ENCODE data around the gene ASIC2.

The ASIC2 gene

GRCh38 chr17:33316746-33317145 lies 23.7 kb upstream of the ASIC2 start:
- Histone ChIP-seq H3K36me3 (ENCODE audit: control insufficient read depth in 5 of 5, insufficient read depth in 5 of 5, low read length in 5 of 5) (no peaks in the 10 kb centered on the region), H3K27me3 (ENCODE audit: control insufficient read depth in 5 of 5, insufficient read depth in 4 of 5, low read length in 5 of 5) (peaks cover 0 to 4% (median 4%) of the 10 kb centered on the region in 5 donors), H3K4me1 (ENCODE audit: control insufficient read depth in 5 of 5, insufficient read depth in 5 of 5, low read length in 5 of 5) (no peaks in the 10 kb centered on the region), H3K4me3 (ENCODE audit: low read depth in 1 of 5, low read length in 5 of 5) (no peak overlapping the region), H3K9me3 (ENCODE audit: control insufficient read depth in 5 of 5, low read length in 5 of 5) (no peaks in the 10 kb centered on the region), H3K27ac (ENCODE audit: low read depth, low read length) (no peak overlapping the region), H3K9ac (ENCODE audit: low read length in 5 of 5) (no peak overlapping the region)

- Histone ChIP-seq H3K9me3 (ENCODE audit: control insufficient read depth in 5 of 5, low read length in 5 of 5) (no peaks in the 10 kb centered on the region), H3K4me1 (ENCODE audit: control insufficient read depth in 5 of 5, insufficient read depth in 5 of 5, low read length in 5 of 5) (no peaks in the 10 kb centered on the region), H3K9ac (ENCODE audit: low read length in 5 of 5) (no peak overlapping the region), H3K27ac (ENCODE audit: low read depth, low read length) (no peak overlapping the region), H3K4me3 (ENCODE audit: low read depth in 1 of 5, low read length in 5 of 5) (no peak overlapping the region), H3K27me3 (ENCODE audit: control insufficient read depth in 5 of 5, insufficient read depth in 4 of 5, low read length in 5 of 5) (peaks cover 0 to 5% (median 4%) of the 10 kb centered on the region in 5 donors), H3K36me3 (ENCODE audit: control insufficient read depth in 5 of 5, insufficient read depth in 5 of 5, low read length in 5 of 5) (no peaks in the 10 kb centered on the region)
Observed at GRCh38 chr17:33310296-33310695, 17.2 kb upstream of the ASIC2 start.

GRCh38 chr17:33303254-33303653 lies 10.2 kb upstream of the ASIC2 start:
- Histone ChIP-seq H3K36me3 (ENCODE audit: control insufficient read depth in 5 of 5, insufficient read depth in 5 of 5, low read length in 5 of 5) (no peaks in the 10 kb centered on the region), H3K9me3 (ENCODE audit: control insufficient read depth in 5 of 5, low read length in 5 of 5) (peaks cover 0 to 9% (median 4%) of the 10 kb centered on the region in 5 donors), H3K4me3 (ENCODE audit: low read depth in 1 of 5, low read length in 5 of 5) (no peak overlapping the region), H3K9ac (ENCODE audit: low read length in 5 of 5) (no peak overlapping the region), H3K27me3 (ENCODE audit: control insufficient read depth in 5 of 5, insufficient read depth in 4 of 5, low read length in 5 of 5) (peaks cover 0 to 6% (median 4%) of the 10 kb centered on the region in 5 donors), H3K4me1 (ENCODE audit: control insufficient read depth in 5 of 5, insufficient read depth in 5 of 5, low read length in 5 of 5) (no peaks in the 10 kb centered on the region), H3K27ac (ENCODE audit: low read depth, low read length) (no peak overlapping the region)

- Histone ChIP-seq H3K4me1 (ENCODE audit: control insufficient read depth in 5 of 5, insufficient read depth in 5 of 5, low read length in 5 of 5) (no peaks in the 10 kb centered on the region), H3K9me3 (ENCODE audit: control insufficient read depth in 5 of 5, low read length in 5 of 5) (peaks cover 0 to 9% (median 4%) of the 10 kb centered on the region in 5 donors), H3K9ac (ENCODE audit: low read length in 5 of 5) (no peak overlapping the region), H3K36me3 (ENCODE audit: control insufficient read depth in 5 of 5, insufficient read depth in 5 of 5, low read length in 5 of 5) (no peaks in the 10 kb centered on the region), H3K27ac (ENCODE audit: low read depth, low read length) (no peak overlapping the region), H3K27me3 (ENCODE audit: control insufficient read depth in 5 of 5, insufficient read depth in 4 of 5, low read length in 5 of 5) (peaks cover 0 to 6% (median 4%) of the 10 kb centered on the region in 5 donors), H3K4me3 (ENCODE audit: low read depth in 1 of 5, low read length in 5 of 5) (no peak overlapping the region)
Observed at GRCh38 chr17:33302394-33302793, 9.3 kb upstream of the ASIC2 start.

GRCh38 chr17:33300241-33300640 lies 7.1 kb upstream of the ASIC2 start:
- Histone ChIP-seq H3K27ac (ENCODE audit: low read depth, low read length) (no peak overlapping the region), H3K36me3 (ENCODE audit: control insufficient read depth in 5 of 5, insufficient read depth in 5 of 5, low read length in 5 of 5) (no peaks in the 10 kb centered on the region), H3K9ac (ENCODE audit: low read length in 5 of 5) (no peak overlapping the region), H3K27me3 (ENCODE audit: control insufficient read depth in 5 of 5, insufficient read depth in 4 of 5, low read length in 5 of 5) (peaks cover 0 to 15% (median 4%) of the 10 kb centered on the region in 5 donors), H3K4me1 (ENCODE audit: control insufficient read depth in 5 of 5, insufficient read depth in 5 of 5, low read length in 5 of 5) (no peaks in the 10 kb centered on the region), H3K4me3 (ENCODE audit: low read depth in 1 of 5, low read length in 5 of 5) (no peak overlapping the region), H3K9me3 (ENCODE audit: control insufficient read depth in 5 of 5, low read length in 5 of 5) (peaks cover 0 to 9% (median 4%) of the 10 kb centered on the region in 5 donors)

GRCh38 chr17:33299115-33299514 lies 6.0 kb upstream of the ASIC2 start:
- Histone ChIP-seq H3K9me3 (ENCODE audit: control insufficient read depth in 5 of 5, low read length in 5 of 5) (peaks cover 0 to 9% (median 4%) of the 10 kb centered on the region in 5 donors), H3K4me1 (ENCODE audit: control insufficient read depth in 5 of 5, insufficient read depth in 5 of 5, low read length in 5 of 5) (no peaks in the 10 kb centered on the region), H3K36me3 (ENCODE audit: control insufficient read depth in 5 of 5, insufficient read depth in 5 of 5, low read length in 5 of 5) (no peaks in the 10 kb centered on the region), H3K4me3 (ENCODE audit: low read depth in 1 of 5, low read length in 5 of 5) (no peak overlapping the region), H3K27me3 (ENCODE audit: control insufficient read depth in 5 of 5, insufficient read depth in 4 of 5, low read length in 5 of 5) (peaks cover 5 to 26% (median 13%) of the 10 kb centered on the region in 5 donors), H3K9ac (ENCODE audit: low read length in 5 of 5) (no peak overlapping the region), H3K27ac (ENCODE audit: low read depth, low read length) (no peak overlapping the region)

- Histone ChIP-seq H3K4me1 (ENCODE audit: control insufficient read depth in 5 of 5, insufficient read depth in 5 of 5, low read length in 5 of 5) (peaks cover 0 to 4% (median 1%) of the 10 kb centered on the region in 5 donors), H3K9ac (ENCODE audit: low read length in 5 of 5) (no peak overlapping the region), H3K4me3 (ENCODE audit: low read depth in 1 of 5, low read length in 5 of 5) (no peak overlapping the region), H3K27me3 (ENCODE audit: control insufficient read depth in 5 of 5, insufficient read depth in 4 of 5, low read length in 5 of 5) (peaks cover 12 to 38% (median 26%) of the 10 kb centered on the region in 5 donors), H3K27ac (ENCODE audit: low read depth, low read length) (no peak overlapping the region), H3K36me3 (ENCODE audit: control insufficient read depth in 5 of 5, insufficient read depth in 5 of 5, low read length in 5 of 5) (no peaks in the 10 kb centered on the region), H3K9me3 (ENCODE audit: control insufficient read depth in 5 of 5, low read length in 5 of 5) (peaks cover 0 to 9% (median 4%) of the 10 kb centered on the region in 5 donors)
Observed at GRCh38 chr17:33297643-33298042, 4.5 kb upstream of the ASIC2 start.

- H3K9ac ChIP-seq (ENCODE audit: low read length in 5 of 5), result no peak overlapping the region
- no peak overlapping the region for H3K4me3 ChIP-seq (ENCODE audit: low read depth in 1 of 5, low read length in 5 of 5)
- H3K4me1 ChIP-seq (ENCODE audit: control insufficient read depth in 5 of 5, insufficient read depth in 5 of 5, low read length in 5 of 5), result peaks cover 0 to 16% (median 13%) of the 10 kb centered on the region in 5 donors
- H3K36me3 ChIP-seq (ENCODE audit: control insufficient read depth in 5 of 5, insufficient read depth in 5 of 5, low read length in 5 of 5), result no peaks in the 10 kb centered on the region
- H3K27me3 ChIP-seq (ENCODE audit: control insufficient read depth in 5 of 5, insufficient read depth in 4 of 5, low read length in 5 of 5), result peaks cover 18 to 53% (median 37%) of the 10 kb centered on the region in 5 donors
- H3K9me3 ChIP-seq (ENCODE audit: control insufficient read depth in 5 of 5, low read length in 5 of 5), result peaks cover 0 to 9% (median 4%) of the 10 kb centered on the region in 5 donors
- H3K27ac ChIP-seq (ENCODE audit: low read depth, low read length), result no peak overlapping the region
Observed at GRCh38 chr17:33294994-33295393, 1.9 kb upstream of the ASIC2 start.

GRCh38 chr17:33292201-33292980 lies 704 bp downstream of the ASIC2 start:
- Histone ChIP-seq H3K27ac (ENCODE audit: low read depth, low read length) (no peak overlapping the region), H3K9ac (ENCODE audit: low read length in 5 of 5) (no peak overlapping the region), H3K36me3 (ENCODE audit: control insufficient read depth in 5 of 5, insufficient read depth in 5 of 5, low read length in 5 of 5) (no peaks in the 10 kb centered on the region), H3K4me3 (ENCODE audit: low read depth in 1 of 5, low read length in 5 of 5) (no peak overlapping the region), H3K9me3 (ENCODE audit: control insufficient read depth in 5 of 5, low read length in 5 of 5) (no peaks in the 10 kb centered on the region), H3K4me1 (ENCODE audit: control insufficient read depth in 5 of 5, insufficient read depth in 5 of 5, low read length in 5 of 5) (peaks cover 0 to 16% (median 13%) of the 10 kb centered on the region in 5 donors), H3K27me3 (ENCODE audit: control insufficient read depth in 5 of 5, insufficient read depth in 4 of 5, low read length in 5 of 5) (peaks cover 19 to 64% (median 44%) of the 10 kb centered on the region in 5 donors)
